DOHH2 (cell line): ENCODE results near the gene BDP1.

Experiments used
- CTCF ChIP-seq: fragments of 200-600 bp; sonication (generic); IDR thresholded peaks from one replicate; pipeline ENCODE4 v1.5.1; 2014; ENCODE audit warnings: antibody characterized with exemption, mild to moderate bottlenecking, low read depth, low read length; ENCODE audit not compliant: poor library complexity, severe bottlenecking
- EZH2phosphoT487 ChIP-seq: fragments of 200-600 bp; sonication (generic); IDR thresholded peaks from 2 replicates; pipeline ENCODE4 v1.6.1; 2017; ENCODE audit warnings: borderline replicate concordance, mild to moderate bottlenecking, antibody characterized with exemption, low read length, moderate library complexity, mixed read lengths

- TF ChIP-seq CTCF: no peak
- TF ChIP-seq EZH2phosphoT487: no peak
Observed at GRCh38 chr5:71503536-71503935, 48.1 kb downstream of the BDP1 start.
